Middle frontal gyrus (tissue), 1 donor: ENCODE measurements around the gene ALPP.
"Not testable (repeated sequence)": the region's sequence is repeated elsewhere in the genome, so short reads cannot be mapped to it uniquely, and the experiment has no call there.

Experiments
- DNase-seq: peaks from one replicate; pipeline ENCODE4 v3.0.0-alpha.2; 2015; ENCODE audit warnings: low spot score; ENCODE audit errors: extremely low spot score

The ALPP gene

GRCh38 chr2:232406556-232407310, 28.2 kb downstream of the ALPP start, which contains the start of gene ALPG:
ALPG (plus strand) TSS chr2:232406844; CDS start chr2:232406895, 51 bp downstream.
- DNase-seq = no peak

GRCh38 chr2:232407428-232408150, 29.0 kb downstream of the ALPP start:
- not testable (repeated sequence) for DNase-seq

- DNase-seq = not testable (repeated sequence)
Observed at GRCh38 chr2:232408269-232408668, 29.7 kb downstream of the ALPP start.

DNA sequence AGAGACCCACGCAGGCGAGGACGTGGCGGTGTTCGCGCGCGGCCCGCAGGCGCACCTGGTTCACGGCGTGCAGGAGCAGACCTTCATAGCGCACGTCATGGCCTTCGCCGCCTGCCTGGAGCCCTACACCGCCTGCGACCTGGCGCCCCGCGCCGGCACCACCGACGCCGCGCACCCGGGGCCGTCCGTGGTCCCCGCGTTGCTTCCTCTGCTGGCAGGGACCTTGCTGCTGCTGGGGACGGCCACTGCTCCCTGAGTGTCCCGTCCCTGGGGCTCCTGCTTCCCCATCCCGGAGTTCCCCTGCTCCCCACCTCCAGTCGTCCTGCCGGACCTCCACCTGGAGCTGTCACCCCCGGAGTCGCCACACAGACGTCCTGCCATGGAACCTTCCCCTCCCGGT, 31.1 kb downstream of the ALPP start:
- not testable (repeated sequence) for DNase-seq

- DNase-seq = no peak
Observed at GRCh38 chr2:232410238-232410900, 31.8 kb downstream of the ALPP start.

DNA sequence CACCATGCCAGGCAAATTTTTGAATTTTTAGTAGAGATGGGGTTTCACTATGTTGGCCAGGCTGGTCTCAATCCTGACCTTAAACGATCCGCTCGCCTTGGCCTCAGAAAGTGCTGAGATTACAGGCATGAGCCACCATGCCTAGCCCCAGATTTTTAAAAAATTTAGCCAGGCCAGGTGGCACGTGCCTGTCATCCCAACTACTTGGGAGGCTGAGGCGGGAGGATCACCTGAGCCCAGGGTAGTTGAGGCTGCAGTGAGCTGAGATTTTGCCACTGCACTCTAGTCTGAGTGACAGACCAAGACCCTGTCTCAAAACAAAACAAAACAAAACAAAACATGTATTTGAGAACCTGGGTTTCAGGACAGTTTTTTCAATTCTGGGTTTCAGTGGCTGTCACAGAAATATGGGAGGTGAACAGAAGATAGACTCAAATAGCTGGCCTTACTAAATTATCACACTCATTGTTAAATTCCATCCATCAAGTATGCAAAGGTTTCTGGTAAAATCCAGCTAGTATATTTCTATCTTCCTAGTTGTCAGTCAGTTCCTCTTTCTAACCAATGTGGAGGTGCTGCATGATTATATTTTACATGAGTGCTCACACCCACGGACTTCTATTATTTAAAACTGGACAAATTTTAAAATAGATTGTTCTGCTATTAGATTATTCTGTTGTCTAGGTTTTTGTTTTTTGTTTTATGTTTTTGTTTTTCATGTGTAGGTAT, 33.5 kb downstream of the ALPP start:
- DNase-seq = no peak

DNA sequence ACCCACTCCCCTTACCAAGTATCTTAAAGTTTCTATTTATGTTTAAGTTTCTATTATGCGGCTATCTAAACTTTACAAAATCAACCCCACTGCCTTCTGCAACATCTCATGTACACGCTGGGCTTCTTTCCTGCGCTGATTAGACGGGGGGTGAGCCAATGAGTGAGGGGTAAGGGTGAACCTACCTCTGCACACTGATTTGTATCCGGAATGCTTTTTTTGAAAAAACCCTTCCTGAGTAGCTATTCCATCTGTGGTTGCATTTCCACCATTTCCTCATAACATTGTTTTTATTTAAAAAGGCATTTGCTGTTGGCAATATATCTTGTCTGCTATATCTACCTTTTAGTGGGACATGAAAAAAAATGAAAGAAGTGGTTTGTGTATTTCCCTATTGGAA, 34.4 kb downstream of the ALPP start:
- no peak for DNase-seq

DNA sequence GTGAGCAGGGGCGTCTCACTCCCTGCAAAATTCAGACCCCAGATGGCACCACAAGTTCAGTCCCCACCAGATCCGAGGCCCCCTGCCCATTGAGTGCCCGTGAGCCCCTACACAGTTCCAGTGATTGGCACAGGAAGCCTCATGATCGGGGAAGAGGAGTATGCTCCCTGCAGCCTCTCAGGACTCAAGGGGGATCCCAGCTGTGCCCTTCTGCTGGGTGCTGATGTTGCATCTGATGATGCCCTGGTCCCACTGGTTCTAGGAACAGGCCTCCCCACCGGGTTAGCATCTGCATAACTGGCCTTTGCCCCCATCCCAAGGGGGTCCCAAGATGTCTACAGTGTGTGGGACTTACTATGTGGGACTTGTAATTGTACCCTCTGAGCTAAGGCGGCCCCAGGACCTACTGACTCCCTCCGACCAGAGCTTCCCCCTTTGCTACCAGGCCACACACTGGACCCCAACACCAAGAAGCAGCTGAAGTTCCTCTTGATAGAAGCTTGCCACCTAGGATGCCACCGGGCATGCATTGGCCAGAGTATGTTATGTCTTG, 36.7 kb downstream of the ALPP start:
- no peak for DNase-seq

DNA sequence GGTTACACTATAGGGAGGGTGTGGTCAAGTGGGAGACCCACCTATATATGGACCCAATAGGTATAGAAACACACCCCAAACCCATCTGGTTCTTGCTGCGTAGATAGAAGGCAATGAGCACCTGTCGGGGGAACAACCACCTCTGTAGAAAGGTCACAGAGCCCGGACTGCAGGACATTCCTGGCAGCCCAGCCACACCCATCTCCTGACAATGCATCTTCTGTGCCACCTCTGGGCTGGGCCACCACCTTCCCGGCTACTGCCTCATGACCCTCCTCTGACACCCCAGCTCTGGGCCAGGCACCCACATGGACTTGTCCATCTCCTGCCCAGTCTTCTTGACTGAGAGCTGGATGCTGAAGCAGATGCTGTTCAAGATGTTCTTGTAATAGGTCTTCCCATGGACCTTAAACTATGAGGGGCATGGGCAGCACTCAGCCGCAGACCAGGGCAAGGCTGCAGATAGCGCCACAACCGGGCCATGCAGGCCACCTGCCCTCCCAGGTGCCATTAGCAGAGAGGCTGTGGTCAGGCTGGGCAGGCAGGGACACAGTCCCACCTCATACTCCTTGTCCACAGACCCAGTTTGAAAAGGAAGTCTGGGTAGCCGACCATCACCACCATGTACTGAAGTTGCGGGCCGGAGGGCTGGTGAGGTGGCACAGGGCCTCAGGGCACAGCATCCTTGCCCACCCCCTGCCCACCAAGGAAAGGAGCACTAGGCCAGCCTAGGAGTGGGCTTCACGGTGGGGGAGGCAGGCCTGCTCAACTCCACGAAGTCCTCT, 37.4 kb downstream of the ALPP start:
- DNase-seq = no peak

DNA sequence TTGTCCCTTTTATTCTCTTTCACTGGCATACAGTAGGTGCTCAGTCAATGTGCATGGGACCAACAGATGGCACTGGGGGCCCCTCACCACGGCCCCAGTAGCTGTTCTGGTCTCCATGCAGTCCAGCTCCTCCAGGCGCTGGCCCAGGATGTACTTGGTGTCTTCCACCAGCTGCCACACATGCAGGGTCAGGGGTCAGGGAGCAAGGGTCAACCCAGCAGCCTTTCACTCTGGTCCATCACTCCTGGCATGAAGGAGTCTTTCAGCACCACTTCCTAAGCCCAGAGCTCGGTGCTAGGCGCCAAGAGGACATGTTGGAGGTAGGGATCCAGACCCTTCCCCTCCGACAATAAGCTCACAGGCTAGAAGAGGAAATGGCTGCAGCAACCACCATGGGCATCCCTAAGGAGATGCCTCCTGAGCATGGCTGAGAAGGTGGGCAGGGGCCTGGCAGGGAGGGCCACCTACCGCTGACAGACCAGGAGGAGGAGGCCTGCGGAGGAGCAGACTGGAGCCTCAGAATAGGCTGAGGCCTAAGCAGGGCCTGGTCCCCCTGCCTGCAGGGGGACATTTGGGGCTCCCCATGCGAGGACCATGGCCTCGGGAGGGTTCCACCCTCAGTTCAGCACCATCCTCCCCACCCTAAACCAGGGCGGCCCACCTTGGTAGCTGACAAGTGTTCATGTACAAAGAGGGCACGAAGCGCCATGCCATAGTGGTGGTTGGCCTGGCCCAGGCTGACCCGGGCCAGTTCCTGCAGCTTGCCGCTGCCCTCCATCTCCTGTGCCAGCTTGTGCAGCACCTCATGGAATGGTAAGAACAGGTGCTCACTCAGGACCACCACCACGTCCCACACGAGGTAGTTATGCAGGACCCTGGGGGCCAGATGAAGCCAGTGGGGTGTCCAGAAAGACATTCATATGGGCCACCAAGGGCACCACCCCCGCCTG, 38.2 kb downstream of the ALPP start:
- no peak for DNase-seq

- no peak for DNase-seq
Observed at GRCh38 chr2:232417489-232417888, 38.9 kb downstream of the ALPP start.

GRCh38 chr2:232418056-232418455, 39.5 kb downstream of the ALPP start:
- no peak for DNase-seq

- DNase-seq = no peak
Observed at GRCh38 chr2:232418466-232419244, 40.1 kb downstream of the ALPP start.

DNA sequence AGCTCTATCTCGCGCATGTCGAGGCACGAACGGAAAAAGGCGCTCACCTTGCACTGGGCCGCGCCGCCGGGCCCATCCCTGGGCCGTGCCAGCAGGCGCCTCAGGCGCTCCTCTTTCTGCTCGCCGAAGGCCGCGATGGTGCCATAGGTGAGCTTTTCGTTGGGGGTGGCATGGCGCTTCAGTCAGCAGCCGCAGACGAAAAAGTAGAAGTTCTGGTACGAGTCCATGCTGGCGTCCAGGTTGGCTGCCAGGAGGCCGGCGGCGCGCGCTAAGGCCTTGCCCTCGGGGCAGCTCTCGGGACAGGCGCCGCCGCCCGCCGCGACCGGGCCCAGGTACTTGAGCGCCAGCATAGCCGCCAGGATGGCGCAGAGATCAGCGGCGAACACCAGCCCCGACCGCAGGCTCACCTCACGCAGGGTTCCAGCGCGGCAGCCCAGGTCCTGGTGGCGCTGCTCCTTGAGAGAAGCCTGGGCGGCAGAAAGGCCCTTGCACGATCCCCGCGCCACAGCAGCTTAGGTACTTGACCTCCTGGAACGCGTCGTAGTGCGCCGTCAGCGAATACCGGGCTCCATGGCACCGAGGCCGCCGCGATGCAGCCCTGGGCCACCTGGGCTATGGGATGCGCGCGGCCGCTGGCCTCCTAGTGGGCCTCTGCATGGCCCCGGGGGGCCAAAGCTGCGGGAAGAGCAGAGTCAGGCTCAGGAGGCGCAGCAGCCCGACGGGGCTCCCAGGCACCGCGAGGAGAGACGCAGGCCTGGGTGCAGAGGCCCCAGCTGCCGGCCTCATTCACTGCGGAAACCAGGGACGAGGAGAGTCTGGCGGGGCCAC, 40.9 kb downstream of the ALPP start:
- DNase-seq = no peak

GRCh38 chr2:232420073-232420454, 41.5 kb downstream of the ALPP start:
- no peak for DNase-seq

DNA sequence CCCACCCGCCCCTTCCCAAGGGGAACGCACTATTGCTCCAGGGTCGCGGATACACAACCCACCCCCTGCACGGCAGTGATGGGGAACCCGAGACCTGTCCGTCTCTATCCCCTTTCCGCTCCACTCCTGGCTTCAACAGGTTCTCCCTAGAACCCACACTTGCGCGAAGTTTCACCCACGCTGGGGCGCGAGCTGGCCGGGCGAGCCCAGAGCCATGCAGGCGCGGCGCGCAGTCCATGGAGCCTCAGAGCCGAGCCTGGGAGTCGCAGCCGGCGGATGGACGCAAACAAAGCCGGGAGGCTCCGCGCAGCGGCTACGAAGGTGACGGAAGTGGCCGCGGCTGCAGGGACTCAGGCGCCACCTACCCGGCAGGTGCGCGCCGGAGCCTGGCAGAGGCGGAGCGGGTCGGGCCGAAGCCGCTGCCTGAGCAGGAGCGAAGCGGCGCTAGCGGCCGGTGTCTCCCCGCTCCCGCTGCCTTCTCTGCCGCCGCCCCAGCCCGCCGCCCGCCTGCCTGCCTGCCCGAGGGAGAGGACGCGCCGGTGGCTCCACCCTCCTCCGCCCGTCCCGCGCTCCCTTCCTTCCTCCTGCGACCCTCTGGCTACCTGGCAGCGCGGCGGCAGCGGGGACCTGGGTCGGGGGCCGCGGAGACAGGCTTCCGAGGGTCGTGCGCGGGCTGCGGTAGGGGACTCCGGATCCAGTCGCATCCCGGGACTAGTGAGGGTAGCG, 42.1 kb downstream of the ALPP start:
- no peak for DNase-seq

DNA sequence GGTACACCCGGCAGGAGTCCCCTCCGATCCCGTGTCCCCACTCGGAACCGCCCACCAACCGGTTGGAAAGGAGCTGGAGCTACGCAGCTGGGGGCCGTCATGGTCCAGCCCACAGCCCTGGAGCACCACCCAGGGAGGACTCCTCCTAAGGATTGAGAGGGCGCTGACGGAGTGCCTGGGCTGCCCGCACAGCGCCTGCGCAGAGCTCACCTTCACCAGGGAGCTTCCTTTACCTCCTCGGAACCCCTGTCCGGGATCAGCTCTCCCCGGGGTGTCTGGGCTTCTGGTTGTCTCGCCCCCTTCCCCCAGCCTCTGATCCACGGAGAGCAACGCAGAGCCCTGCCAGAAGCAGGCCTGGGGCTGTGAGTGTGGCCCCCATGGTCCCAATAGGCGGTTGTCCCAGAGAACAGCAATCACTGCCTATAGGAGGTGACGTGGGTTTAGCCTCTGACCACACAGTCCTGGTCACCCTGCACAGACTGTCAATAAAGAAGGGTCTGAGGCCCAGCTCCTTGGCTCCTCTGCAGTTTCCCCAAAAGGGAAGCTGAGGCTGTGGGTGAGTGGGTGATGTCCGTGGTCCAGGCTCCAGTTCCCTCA, 42.7 kb downstream of the ALPP start:
- no peak for DNase-seq
